Measurements from ENCODE around the gene PPP2R3A. TPM values are rescaled to one million over a fixed set of nuclear protein-coding genes. Genes with fewer than 3 reads are reported as not detected.

The PPP2R3A gene
- total and polyA plus RNA-seq, 2 of the 4 experiments (the other 2 are of a cell fraction), result 11.3 to 37.3 TPM

DNA sequence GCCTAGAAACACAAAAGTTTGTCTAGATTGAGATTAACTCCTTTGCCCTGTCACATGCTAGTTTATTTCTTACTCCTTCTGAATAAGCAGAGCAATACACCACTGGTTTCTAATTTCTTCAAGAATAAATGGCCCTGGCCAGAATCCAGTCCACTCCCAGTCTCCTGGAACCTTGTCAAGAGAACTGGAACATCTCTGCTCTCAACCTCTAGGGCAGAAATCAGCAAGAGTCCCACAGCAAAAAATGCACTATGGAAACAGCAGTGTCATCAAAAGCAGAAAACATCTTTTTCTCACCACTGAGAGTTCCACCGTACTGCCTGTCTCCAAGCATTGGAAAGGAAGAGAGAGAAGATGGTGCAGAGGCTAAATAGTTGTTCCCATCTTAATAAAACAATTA is 35.9 kb upstream of the PPP2R3A start:
- dilution Hi-C loops (cut with HindIII; ENCODE audit: low sequenced_read_pairs, unreplicated experiment), result no loop called here
- no peak overlapping the region for H3K4me3 ChIP-seq (ENCODE audit: insufficient read depth, low read depth, low read length)
- H2AK5ac ChIP-seq (ENCODE audit: low read depth, low read length), result no peak overlapping the region
- no peak for TF ChIP-seq POLR2A (IDR thresholded peaks at IDR 0.05; ENCODE audit: low read depth, low read length)
- peak; percentile 48; the same call in 1 of the 2 replicates for TF ChIP-seq MAFK (IDR thresholded peaks at IDR 0.05; ENCODE audit: low read depth, low read length)
- no peak for TF ChIP-seq MAZ (IDR thresholded peaks at IDR 0.05; ENCODE audit: borderline replicate concordance, low read depth, low read length)
- TF ChIP-seq, protein P1, sequence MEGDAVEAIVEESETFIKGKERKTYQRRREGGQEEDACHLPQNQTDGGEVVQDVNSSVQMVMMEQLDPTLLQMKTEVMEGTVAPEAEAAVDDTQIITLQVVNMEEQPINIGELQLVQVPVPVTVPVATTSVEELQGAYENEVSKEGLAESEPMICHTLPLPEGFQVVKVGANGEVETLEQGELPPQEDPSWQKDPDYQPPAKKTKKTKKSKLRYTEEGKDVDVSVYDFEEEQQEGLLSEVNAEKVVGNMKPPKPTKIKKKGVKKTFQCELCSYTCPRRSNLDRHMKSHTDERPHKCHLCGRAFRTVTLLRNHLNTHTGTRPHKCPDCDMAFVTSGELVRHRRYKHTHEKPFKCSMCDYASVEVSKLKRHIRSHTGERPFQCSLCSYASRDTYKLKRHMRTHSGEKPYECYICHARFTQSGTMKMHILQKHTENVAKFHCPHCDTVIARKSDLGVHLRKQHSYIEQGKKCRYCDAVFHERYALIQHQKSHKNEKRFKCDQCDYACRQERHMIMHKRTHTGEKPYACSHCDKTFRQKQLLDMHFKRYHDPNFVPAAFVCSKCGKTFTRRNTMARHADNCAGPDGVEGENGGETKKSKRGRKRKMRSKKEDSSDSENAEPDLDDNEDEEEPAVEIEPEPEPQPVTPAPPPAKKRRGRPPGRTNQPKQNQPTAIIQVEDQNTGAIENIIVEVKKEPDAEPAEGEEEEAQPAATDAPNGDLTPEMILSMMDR (conservative IDR thresholded peaks at IDR 0.05; ENCODE audit: low read depth, low read length), result no peak
- TF ChIP-seq RAD21 (IDR thresholded peaks at IDR 0.05; ENCODE audit: low read length), result no peak
- no peak for TF ChIP-seq CHD1 (IDR thresholded peaks at IDR 0.05; ENCODE audit: low read depth, low read length)
- no peak overlapping the region for H2BK15ac ChIP-seq (ENCODE audit: low read depth, low read length)
- no peaks in the 10 kb centered on the region for H3K9me3 ChIP-seq (ENCODE audit: control insufficient read depth, insufficient read depth, low read length)
- ATAC-seq (ENCODE audit: low read depth) (peak; percentile 58), DNase-seq (peak; percentile 46)
- H3K23ac ChIP-seq (ENCODE audit: low read depth, low read length), result no peak overlapping the region
- no peak overlapping the region for H4K5ac ChIP-seq (ENCODE audit: low read depth, low read length)
- 0 out of 2 replicates have a peak, but pooled peaks cover 2% of the 10 kb centered on the region for H3K4me1 ChIP-seq (ENCODE audit: control insufficient read depth, insufficient read depth, low read length)
- H4K20me1 ChIP-seq (ENCODE audit: insufficient read depth, low read length), result no peaks in the 10 kb centered on the region
- no CpG with 5 or more reads among the region's 1 CpG for WGBS, 2 experiments (ENCODE audit: extremely low coverage in 2 of 2, insufficient read length in 1 of 2)
- H3K4ac ChIP-seq (ENCODE audit: low read depth, low read length), result no peak overlapping the region
- no TSS peak for BruUV-seq (replicated peaks)
- H3K14ac ChIP-seq (replicated peaks; ENCODE audit: low read depth, low read length), result peak overlapping the region; percentile 59; the same call in 1 of the 2 replicates
- intact Hi-C loops (cut with micrococcal nuclease), result no loop called here
- ChIA-PET CTCF (no interaction called here), POLR2A (ENCODE audit: unreplicated experiment) (no interaction called here)
- no peak overlapping the region for H3K4me2 ChIP-seq (ENCODE audit: low read depth, low read length)
- H3K9me1 ChIP-seq (ENCODE audit: insufficient read depth, low read length), result no peaks in the 10 kb centered on the region
- no peaks in the 10 kb centered on the region for H3K79me1 ChIP-seq (ENCODE audit: low read depth in 1 of 2, low read length in 2 of 2)
- in situ Hi-C loops (cut with MboI; ENCODE audit: low sequenced_read_pairs), result no loop called here
- no peak overlapping the region for H2BK120ac ChIP-seq (ENCODE audit: low read depth, low read length)
- no peaks in the 10 kb centered on the region; the same call in 1 of the 2 replicates for H3K27me3 ChIP-seq (ENCODE audit: control insufficient read depth, insufficient read depth, low read length)
- no peak overlapping the region for H3K56ac ChIP-seq (ENCODE audit: extremely low read depth, insufficient read depth, low read length)
- no peak overlapping the region for H3K9ac ChIP-seq (ENCODE audit: low read depth, low read length)
- no peak overlapping the region for H2BK20ac ChIP-seq (ENCODE audit: low read depth, low read length)
- no peak overlapping the region for H2AK9ac ChIP-seq (replicated peaks; ENCODE audit: low read depth, low read length, poor library complexity)
- no peak overlapping the region for H2BK5ac ChIP-seq (ENCODE audit: low read depth, low read length, poor library complexity, severe bottlenecking)
- no peak overlapping the region for H3K27ac ChIP-seq (ENCODE audit: insufficient read depth, low read length)
- H4K91ac ChIP-seq (ENCODE audit: insufficient read depth, low read depth, low read length), result no peak overlapping the region
- H4K8ac ChIP-seq (ENCODE audit: low read depth in 2 of 2, low read length in 2 of 2), result no peak overlapping the region
- H3K36me3 ChIP-seq (ENCODE audit: control insufficient read depth, insufficient read depth, low read length), result no peaks in the 10 kb centered on the region
- H3K18ac ChIP-seq (ENCODE audit: low read depth, low read length), result no peak overlapping the region
- no peak overlapping the region for H2AFZ ChIP-seq (replicated peaks; ENCODE audit: low read length, poor library complexity)
